GM12878 (cell line): Measurements from ENCODE around the gene XPNPEP2. TPM values are rescaled to one million over a fixed set of nuclear protein-coding genes. Genes with fewer than 3 reads are reported as not detected.
A peak's percentile ranks its signal among the peaks of the same experiment; 100 is the strongest.

Experiments used
- ATAC-seq: fragments of 200-7000 bp; cut with Tn5 transposase; 3 replicates; pipeline ENCODE4 v1.9.1; 2020; ENCODE audit warnings: mild to moderate bottlenecking, moderate library complexity
- BruUV-seq: library from RNA; stranded (reverse); fragments of 400-500 nt; replicated peaks from 2 replicates; lab custom pipeline; 2021; lab: Mats Ljungman, UMichigan
- CTCF ChIA-PET: fragments of 300-600 bp; sonication (Branson Sonifier 250); formaldehyde crosslinking; extraction: SDS; loops from one replicate; lab custom pipeline; 2021; ENCODE audit warnings: inconsistent platforms; lab: Yijun Ruan, JAX
- POLR2A ChIA-PET: fragments of 350-600 bp; formaldehyde crosslinking; extraction: SDS; loops from one replicate; lab custom pipeline; 2021; ENCODE audit warnings: inconsistent platforms; lab: Charles Lee
- RAD21 ChIA-PET: fragments of 300-600 bp; sonication (Branson Sonifier 250); formaldehyde crosslinking; loops from one replicate; lab custom pipeline; 2023; ENCODE audit warnings: antibody characterized with exemption; ENCODE audit not compliant: unreplicated experiment; lab: Charles Lee
- SMC1A ChIA-PET: fragments of 300-600 bp; sonication (Branson Sonifier 250); formaldehyde crosslinking; loops from one replicate; lab custom pipeline; 2023; ENCODE audit not compliant: unreplicated experiment, uncharacterized antibody; lab: Charles Lee
- DNase-seq: peaks from one replicate; pipeline ENCODE4 v3.0.0-alpha.2; 2011; ENCODE audit warnings: low read depth, low spot score
- FAIRE-seq: peaks from 3 replicates; lab custom pipeline; 2011; peaks lifted over from hg19 to GRCh38; lab: Jason Lieb, UNC
- H2AFZ ChIP-seq: 2 replicates; pipeline ENCODE4 v1.6.0; 2011; ENCODE audit warnings: low read depth, low read length, control low read depth; ENCODE audit not compliant: control insufficient read depth
- H3K27ac ChIP-seq: 2 replicates; pipeline ENCODE4 v1.5.1; 2011; ENCODE audit warnings: control low read depth; ENCODE audit not compliant: control insufficient read depth, insufficient read depth
- H3K27me3 ChIP-seq, 2 experiments: replicated peaks in 1 of 2; 2 replicates each; pipeline versions ENCODE4 v1.6.0 to v1.6.1; 2011; ENCODE audit warnings: low read length in 1 of 2; ENCODE audit not compliant: control insufficient read depth in 2 of 2, insufficient read depth in 2 of 2
- H3K36me3 ChIP-seq, 2 experiments: 2 replicates each; pipeline ENCODE4 v1.5.1; 2011; ENCODE audit warnings: low read length in 1 of 2; ENCODE audit not compliant: control insufficient read depth in 2 of 2, insufficient read depth in 2 of 2
- H3K4me1 ChIP-seq: 2 replicates; pipeline ENCODE4 v1.6.1; 2011; ENCODE audit warnings: mild to moderate bottlenecking, low read length, moderate library complexity, mixed read lengths; ENCODE audit not compliant: control insufficient read depth, insufficient read depth
- H3K4me2 ChIP-seq: 2 replicates; pipeline ENCODE4 v1.6.0; 2011; ENCODE audit warnings: control low read depth; ENCODE audit not compliant: control insufficient read depth, insufficient read depth
- H3K4me3 ChIP-seq: fragments of 200-600 bp; sonication (generic); 2 replicates; pipeline ENCODE4 v1.5.1; 2016
- H3K79me2 ChIP-seq: 2 replicates; pipeline ENCODE4 v1.6.0; 2011; ENCODE audit warnings: low read length; ENCODE audit not compliant: control insufficient read depth, insufficient read depth
- H3K9ac ChIP-seq: 2 replicates; pipeline ENCODE4 v1.8.0; 2011; ENCODE audit warnings: low read length, control low read depth, mixed read lengths; ENCODE audit not compliant: control insufficient read depth, insufficient read depth
- H3K9me3 ChIP-seq: replicated peaks from 3 replicates; pipeline ENCODE4 v1.5.1; 2011; ENCODE audit warnings: mild to moderate bottlenecking, low read length; ENCODE audit not compliant: control insufficient read depth, insufficient read depth
- H4K20me1 ChIP-seq: 2 replicates; pipeline ENCODE4 v1.6.0; 2011; ENCODE audit not compliant: control insufficient read depth, insufficient read depth
- BCL11A ChIP-seq: IDR thresholded peaks from 2 replicates; pipeline ENCODE4 v1.6.1; 2011; ENCODE audit warnings: low read depth, low read length
- BMI1 ChIP-seq: fragments of 450-650 bp; IDR thresholded peaks from 2 replicates; pipeline ENCODE4 v1.6.1; 2016; ENCODE audit warnings: mild to moderate bottlenecking, moderate library complexity, borderline replicate concordance
- CBX3 ChIP-seq: fragments of 200-600 bp; sonication (generic); IDR thresholded peaks from 2 replicates; pipeline ENCODE4 v1.6.1; 2016; ENCODE audit warnings: low read depth, borderline replicate concordance
- ETV6 ChIP-seq, 2 experiments: fragments of 450-650 bp in 1 of 2; IDR thresholded peaks in 1 of 2; conservative IDR thresholded peaks in 1 of 2; 2 replicates each; pipeline ENCODE4 v1.6.1; 2014; ENCODE audit warnings: antibody characterized with exemption in 1 of 2, borderline replicate concordance in 1 of 2, low read depth in 1 of 2, mild to moderate bottlenecking in 1 of 2, moderate library complexity in 1 of 2
- MTA2 ChIP-seq: fragments of 450-650 bp; IDR thresholded peaks from 2 replicates; pipeline ENCODE4 v1.6.1; 2016; ENCODE audit warnings: low read depth, mild to moderate bottlenecking, moderate library complexity
- MXI1 ChIP-seq: fragments of 150-350 bp; IDR thresholded peaks from 2 replicates; pipeline ENCODE4 v1.6.1; 2011; ENCODE audit warnings: low read depth, mild to moderate bottlenecking, inconsistent platforms, low read length, improper control_type of control experiment
- NR2C2 ChIP-seq: IDR thresholded peaks from 2 replicates; pipeline ENCODE4 v1.6.1; 2011; ENCODE audit warnings: borderline replicate concordance, low read depth; ENCODE audit not compliant: control insufficient read depth, insufficient read length
- PAX8 ChIP-seq: fragments of 450-650 bp; IDR thresholded peaks from 2 replicates; pipeline ENCODE4 v1.6.1; 2017; ENCODE audit warnings: mild to moderate bottlenecking, moderate library complexity
- PML ChIP-seq: IDR thresholded peaks from 2 replicates; pipeline ENCODE4 v1.6.1; 2012; ENCODE audit warnings: low read length, inconsistent platforms
- POLR2A ChIP-seq: IDR thresholded peaks from 2 replicates; pipeline ENCODE4 v1.6.1; 2011; ENCODE audit warnings: low read depth, mild to moderate bottlenecking, low read length
- POLR2AphosphoS5 ChIP-seq: IDR thresholded peaks from 2 replicates; pipeline ENCODE4 v1.6.1; 2011; ENCODE audit warnings: mild to moderate bottlenecking, low read length, inconsistent platforms
- SMAD5 ChIP-seq: IDR thresholded peaks from 2 replicates; pipeline ENCODE4 v1.6.1; 2016; ENCODE audit warnings: antibody characterized with exemption, low read depth
- SMARCA5 ChIP-seq: fragments of 450-650 bp; IDR thresholded peaks from 2 replicates; pipeline ENCODE4 v1.6.1; 2017; ENCODE audit warnings: mild to moderate bottlenecking
- SUPT20H ChIP-seq: IDR thresholded peaks from 2 replicates; pipeline ENCODE4 v1.6.1; 2011; ENCODE audit warnings: low read depth, mild to moderate bottlenecking, low read length, moderate library complexity, borderline replicate concordance; ENCODE audit not compliant: control insufficient read depth
- TARDBP ChIP-seq: IDR thresholded peaks from 2 replicates; pipeline ENCODE4 v1.6.1; 2016; ENCODE audit warnings: borderline replicate concordance
- TBL1XR1 ChIP-seq: IDR thresholded peaks from 2 replicates; pipeline ENCODE4 v1.6.1; 2012; ENCODE audit warnings: low read depth, low read length, improper control_type of control experiment
- YY1 ChIP-seq: IDR thresholded peaks from 2 replicates; pipeline ENCODE4 v1.6.1; 2011; ENCODE audit warnings: low read depth, mild to moderate bottlenecking, low read length
- ZBED1 ChIP-seq: IDR thresholded peaks from 2 replicates; pipeline ENCODE4 v1.6.1; 2016; ENCODE audit warnings: borderline replicate concordance
- ZBTB4 ChIP-seq: fragments of 450-650 bp; formaldehyde crosslinking; IDR thresholded peaks from 2 replicates; pipeline ENCODE4 v1.4.0; 2022; ENCODE audit warnings: mild to moderate bottlenecking, moderate library complexity
- ZNF217 ChIP-seq: fragments of 450-650 bp; IDR thresholded peaks from 2 replicates; pipeline ENCODE4 v1.6.1; 2017; ENCODE audit warnings: antibody characterized with exemption, mild to moderate bottlenecking
- ZZZ3 ChIP-seq: IDR thresholded peaks from 2 replicates; pipeline ENCODE4 v1.6.1; 2011; ENCODE audit warnings: low read depth; ENCODE audit not compliant: control insufficient read depth, insufficient read length
- WGBS: methylation state at CpG from one replicate; pipeline ENCODE4 v1.1.6; 2016; ENCODE audit warnings: low lambda C conversion rate; ENCODE audit not compliant: insufficient replicate concordance, insufficient coverage; ENCODE audit errors: missing lambda C conversion rate; 5-methylcytosine and 5-hydroxymethylcytosine counted together
- in situ Hi-C: fragments of 300-500 bp; cut with MboI; formaldehyde crosslinking; loops from 9 replicates; pipeline ENCODE4 v1.14.3; 2018; ENCODE audit warnings: mixed read lengths
- intact Hi-C: fragments of 100-400 bp; cut with micrococcal nuclease; formaldehyde crosslinking; loops from one replicate; pipeline ENCODE4 v1.14.2; 2022; ENCODE audit not compliant: unreplicated experiment
- polyA plus RNA-seq, 11 experiments: library from polyadenylated mRNA; depleted of rRNA in 4 of 11; unstranded in 6 of 11; stranded (reverse) in 5 of 11; fragments of >200 nt; fragmentation: Nextera tagmentation in 4 of 11; fragmentation: Illumina TruSeq in 1 of 11; extraction: Ambion mirVana in 4 of 11; extraction: Trizol in 1 of 11; gene quantifications; 1 replicate in 1 of 11; 2 replicates in 10 of 11; pipeline versions ENCODE4 v1.2.1 to v1.2.3, GENCODE V29; 2011 to 2016; ENCODE audit warnings: inconsistent platforms in 2 of 11, missing spikeins in 2 of 11, low read depth in 1 of 11
- total RNA-seq, 4 experiments: library from RNA; depleted of rRNA in 3 of 4; stranded (reverse); fragments of >200 nt in 3 of 4; fragmentation: Illumina TruSeq in 1 of 4; extraction: Trizol in 1 of 4; gene quantifications; 2 replicates each; pipeline versions ENCODE4 v1.2.1 to v1.2.3, GENCODE V29; 2013 to 2021
- TF ChIP-seq, protein P1 (sequence below): IDR thresholded peaks from 2 replicates; pipeline ENCODE4 v1.6.1; 2011; ENCODE audit warnings: borderline replicate concordance, low read depth, mild to moderate bottlenecking, moderate library complexity, low read length; ENCODE audit not compliant: insufficient read depth, poor library complexity, severe bottlenecking

The XPNPEP2 gene
- total and polyA plus RNA-seq, 10 of the 15 experiments (the other 5 are each of a cell fraction or from before 2014, with no cell fraction given): 0.04 to 0.37 (median 0.15) TPM

DNA sequence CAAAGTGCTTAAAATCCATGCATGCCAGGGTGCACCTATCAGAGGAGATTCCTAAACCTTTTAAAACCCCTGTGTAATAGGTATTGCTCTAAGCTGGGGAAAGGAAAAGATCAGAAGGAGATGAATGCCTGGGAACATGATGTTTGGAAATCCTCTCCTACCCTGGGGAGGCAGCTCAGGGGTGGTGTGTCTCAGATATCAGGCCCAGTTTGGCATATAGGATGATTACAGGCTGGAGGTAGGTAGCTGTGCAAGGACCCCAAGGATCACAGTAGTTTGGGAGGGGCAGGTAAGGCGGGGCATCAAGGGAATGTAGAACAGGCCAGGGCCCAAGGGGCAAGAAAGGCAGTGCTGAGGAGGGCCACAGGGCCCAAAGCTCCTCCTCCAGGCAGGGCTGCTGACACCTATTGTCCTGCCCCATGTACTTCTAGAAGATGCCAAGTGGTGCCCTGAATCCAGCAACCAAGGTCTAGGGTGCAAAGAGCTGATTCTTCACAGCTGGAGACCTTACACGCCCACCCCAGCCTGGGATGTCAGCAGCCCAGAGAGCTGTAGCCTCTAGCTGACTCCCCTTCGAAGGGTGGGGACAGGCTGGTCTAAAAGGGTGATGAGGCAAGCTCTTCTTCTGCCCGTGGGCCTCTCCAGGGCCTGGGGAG lies 58.6 kb downstream of the XPNPEP2 start:
- 35% methylated on average over 4 of the region's 4 CpGs for WGBS
- ATAC-seq (peak; percentile 24), DNase-seq (no peak), FAIRE-seq (no peak)
- Histone ChIP-seq H3K27ac (no peak overlapping the region), H3K4me3 (no peak overlapping the region), H3K9ac (no peak overlapping the region), H3K27me3 (no peaks in the 10 kb centered on the region), H3K79me2 (no peaks in the 10 kb centered on the region), H3K9me3 (no peaks in the 10 kb centered on the region), H2AFZ (no peak overlapping the region), H3K4me2 (no peak overlapping the region), H3K36me3 (peaks cover 19 to 22% of the 10 kb centered on the region in 2 experiments; a peak in 3 of 4 replicates), H3K4me1 (no peaks in the 10 kb centered on the region), H4K20me1 (no peaks in the 10 kb centered on the region)
- ChIA-PET SMC1A (interaction anchor here (1.3 to 2.7 kb wide), 5 partner anchors 11 to 40 kb away, joined by 3 to 10 read pairs (median 5); no protein-coding TSS in a partner anchor), RAD21 (interaction anchor here (0.9 to 3.0 kb wide), 2 partner anchors 15 to 42 kb away, joined by 3 to 11 read pairs; no protein-coding TSS in a partner anchor), CTCF (interaction anchor here (1.1 to 3.2 kb wide), 3 partner anchors 10 to 42 kb away, joined by 3 to 10 read pairs (median 7); no protein-coding TSS in a partner anchor), POLR2A (interaction anchor here (1.8 kb wide), 1 partner anchor 25 kb away, joined by 5 read pairs; no protein-coding TSS in a partner anchor)
- in situ Hi-C loops (no loop called here), intact Hi-C loops (no loop called here)
- BruUV-seq: no TSS peak
- TF ChIP-seq YY1: no peak
- no peak for TF ChIP-seq BCL11A
- no peak for TF ChIP-seq CBX3
- TF ChIP-seq, protein P1, sequence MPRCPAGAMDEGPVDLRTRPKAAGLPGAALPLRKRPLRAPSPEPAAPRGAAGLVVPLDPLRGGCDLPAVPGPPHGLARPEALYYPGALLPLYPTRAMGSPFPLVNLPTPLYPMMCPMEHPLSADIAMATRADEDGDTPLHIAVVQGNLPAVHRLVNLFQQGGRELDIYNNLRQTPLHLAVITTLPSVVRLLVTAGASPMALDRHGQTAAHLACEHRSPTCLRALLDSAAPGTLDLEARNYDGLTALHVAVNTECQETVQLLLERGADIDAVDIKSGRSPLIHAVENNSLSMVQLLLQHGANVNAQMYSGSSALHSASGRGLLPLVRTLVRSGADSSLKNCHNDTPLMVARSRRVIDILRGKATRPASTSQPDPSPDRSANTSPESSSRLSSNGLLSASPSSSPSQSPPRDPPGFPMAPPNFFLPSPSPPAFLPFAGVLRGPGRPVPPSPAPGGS: peak; percentile 6
- TF ChIP-seq PAX8: no peak
- TF ChIP-seq SMAD5: peak; percentile 44; the same call in 1 of the 2 replicates
- TF ChIP-seq ZBED1: no peak
- TF ChIP-seq POLR2A: peak; percentile 71; the same call in 1 of the 2 replicates
- TF ChIP-seq BMI1: no peak
- TF ChIP-seq NR2C2: no peak
- no peak for TF ChIP-seq TARDBP
- no peak for TF ChIP-seq SUPT20H
- TF ChIP-seq ZNF217: no peak
- TF ChIP-seq ZZZ3: no peak
- no peak for TF ChIP-seq ETV6 (conservative IDR thresholded peaks at IDR 0.05 in 1 of 2, IDR thresholded peaks at IDR 0.05 in 1 of 2; ENCODE audit: borderline replicate concordance in 1 of 2, low read depth in 1 of 2)
- TF ChIP-seq POLR2AphosphoS5: peak; percentile 73
- TF ChIP-seq MXI1: no peak
- no peak for TF ChIP-seq ZBTB4 (CRISPR knock-in tag)
- TF ChIP-seq MTA2: no peak
- TF ChIP-seq TBL1XR1: no peak
- 0 out of 2 replicates have a peak, but pooled peaks have one; percentile 28 for TF ChIP-seq PML
- no peak for TF ChIP-seq SMARCA5
